ENCODE data around the gene MOGAT3. TPM values are rescaled to one million over a fixed set of nuclear protein-coding genes. Genes with fewer than 3 reads are reported as not detected.

Gene MOGAT3
- total RNA-seq, 1 experiment from 2014 or later, result not detected

GRCh38 chr7:101233907-101234547 lies 33.2 kb upstream of the MOGAT3 start:
- no peak for DNase-seq (ENCODE audit: low read depth)

GRCh38 chr7:101232141-101232850 lies 31.5 kb upstream of the MOGAT3 start:
- no peak for DNase-seq (ENCODE audit: low read depth)

DNA sequence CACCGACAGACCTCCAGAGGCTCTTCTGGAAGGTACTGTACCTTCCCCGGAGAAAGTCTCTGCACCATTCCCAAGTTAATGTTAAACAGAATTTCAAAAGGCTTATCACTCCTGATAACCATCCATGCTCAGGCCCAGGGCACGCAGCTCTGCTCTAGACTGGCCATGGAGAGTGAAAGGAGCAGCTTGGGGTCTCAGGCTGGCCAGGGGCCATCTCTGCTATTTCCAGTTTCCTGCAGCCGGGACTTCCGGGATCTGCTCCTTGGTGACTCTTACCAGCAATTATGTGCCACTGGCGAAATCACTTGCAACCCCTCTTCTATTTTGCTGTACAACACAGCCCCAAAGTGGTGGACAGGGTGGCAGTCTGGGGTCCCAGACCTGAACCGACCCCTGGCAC lies 30.8 kb upstream of the MOGAT3 start:
- no peak for DNase-seq (ENCODE audit: low read depth)

GRCh38 chr7:101226721-101227120 lies 25.9 kb upstream of the MOGAT3 start:
- no peak for DNase-seq (ENCODE audit: low read depth)

- no peak for DNase-seq (ENCODE audit: low read depth)
Observed at GRCh38 chr7:101225650-101226049, 24.8 kb upstream of the MOGAT3 start.

- DNase-seq (ENCODE audit: low read depth), result no peak
Observed at GRCh38 chr7:101223528-101223927, 22.7 kb upstream of the MOGAT3 start.

DNA sequence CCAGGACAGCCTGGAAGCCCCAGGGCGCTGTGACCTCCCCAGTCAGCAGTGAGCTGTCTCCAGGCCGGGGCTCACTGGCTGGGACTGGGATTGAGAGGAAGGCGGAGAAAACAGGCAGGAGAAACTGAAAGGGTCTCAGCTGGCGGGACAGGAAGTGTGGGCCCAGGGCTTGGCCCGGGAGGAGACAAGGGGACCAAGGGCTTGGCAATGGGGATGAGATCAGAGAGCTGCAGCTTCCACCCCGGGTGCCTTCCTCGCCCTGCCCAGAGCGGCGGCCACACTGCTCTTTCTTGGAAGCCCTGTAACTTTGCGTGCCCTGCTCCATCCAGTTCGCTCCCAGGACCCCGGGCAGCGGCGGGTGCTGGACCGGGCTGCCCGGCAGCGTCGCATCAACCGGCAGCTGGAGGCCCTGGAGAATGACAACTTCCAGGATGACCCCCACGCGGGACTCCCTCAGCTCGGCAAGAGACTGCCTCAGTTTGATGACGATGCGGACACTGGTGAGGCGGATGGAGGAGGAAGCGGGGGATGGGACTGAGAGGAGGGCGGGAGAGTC lies 21.5 kb upstream of the MOGAT3 start:
- no peak for DNase-seq (ENCODE audit: low read depth)

DNA sequence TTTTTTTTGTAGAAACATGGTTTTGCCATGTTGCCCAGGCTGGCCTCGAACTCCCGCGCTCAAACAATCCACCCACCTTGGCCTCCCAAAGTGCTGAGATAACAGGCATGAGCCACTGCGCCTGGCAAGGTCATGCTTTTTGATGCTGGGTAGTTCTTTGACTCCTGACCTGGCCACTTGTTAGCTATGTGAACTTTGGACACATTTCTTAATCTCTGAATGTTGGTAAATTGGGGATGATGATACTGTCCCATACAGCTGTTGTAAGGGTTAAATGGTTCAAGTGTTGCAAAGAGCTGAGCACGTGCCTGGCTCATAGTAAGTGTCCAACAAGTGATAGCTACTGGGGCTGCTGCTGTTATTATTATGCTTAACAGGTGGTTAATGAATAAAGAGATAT lies 19.5 kb upstream of the MOGAT3 start:
- no peak for DNase-seq (ENCODE audit: low read depth)

DNA sequence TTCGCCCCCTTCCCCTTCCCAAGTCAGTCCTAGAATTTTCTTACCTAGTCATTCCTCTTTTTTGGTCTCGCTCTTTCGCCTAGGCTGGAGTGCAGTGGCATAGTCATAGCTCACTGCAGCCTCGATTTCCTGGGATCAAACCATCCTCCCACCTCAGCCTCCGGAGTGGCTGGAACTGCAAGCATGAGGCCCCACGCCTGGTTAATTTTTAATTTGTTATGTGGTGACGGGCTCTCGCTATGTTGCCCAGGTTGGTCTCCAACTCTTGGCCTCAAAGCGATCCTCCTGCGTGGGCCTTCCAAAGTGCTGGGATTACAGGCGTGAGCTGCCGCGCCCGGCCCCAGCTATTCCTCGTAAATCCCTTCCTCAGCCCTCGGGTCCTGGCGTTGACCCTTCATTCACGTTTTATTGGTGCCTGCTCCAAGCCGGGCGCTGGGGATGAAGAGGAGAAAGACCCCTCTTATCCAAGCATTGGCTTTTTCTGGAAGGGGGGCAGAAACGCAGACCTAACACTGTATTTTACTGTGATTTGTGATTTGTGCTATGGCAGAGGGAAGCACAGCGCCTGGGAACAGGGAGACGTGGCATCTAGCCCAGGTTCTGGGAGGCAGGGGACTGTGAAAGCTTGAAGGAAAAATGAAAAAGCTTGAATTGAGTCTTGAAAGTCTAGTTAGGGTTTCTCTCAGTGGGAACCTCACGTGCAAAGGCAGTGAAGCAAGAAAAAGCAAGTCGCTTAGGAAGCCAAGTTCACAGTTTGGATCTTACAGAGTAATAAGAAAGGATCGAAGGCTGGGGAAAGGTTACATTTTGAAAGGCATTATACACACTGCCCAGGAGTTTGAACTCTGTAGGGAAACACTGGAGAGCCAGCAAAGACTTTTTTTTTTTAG lies 17.6 kb upstream of the MOGAT3 start:
- peak; percentile 20 for DNase-seq (ENCODE audit: low read depth)

GRCh38 chr7:101217388-101218235 lies 16.8 kb upstream of the MOGAT3 start, which contains the start of the genes PLOD3 and ZNHIT1:
PLOD3 (minus strand) TSS chr7:101217581; CDS start chr7:101217274, 307 bp downstream.
ZNHIT1 (plus strand) TSS chr7:101218165; CDS start chr7:101218196, 31 bp downstream.
- DNase-seq (ENCODE audit: low read depth), result peak; percentile 99

- DNase-seq (ENCODE audit: low read depth), result peak; percentile 13
Observed at GRCh38 chr7:101216860-101217387, 16.1 kb upstream of the MOGAT3 start.

DNA sequence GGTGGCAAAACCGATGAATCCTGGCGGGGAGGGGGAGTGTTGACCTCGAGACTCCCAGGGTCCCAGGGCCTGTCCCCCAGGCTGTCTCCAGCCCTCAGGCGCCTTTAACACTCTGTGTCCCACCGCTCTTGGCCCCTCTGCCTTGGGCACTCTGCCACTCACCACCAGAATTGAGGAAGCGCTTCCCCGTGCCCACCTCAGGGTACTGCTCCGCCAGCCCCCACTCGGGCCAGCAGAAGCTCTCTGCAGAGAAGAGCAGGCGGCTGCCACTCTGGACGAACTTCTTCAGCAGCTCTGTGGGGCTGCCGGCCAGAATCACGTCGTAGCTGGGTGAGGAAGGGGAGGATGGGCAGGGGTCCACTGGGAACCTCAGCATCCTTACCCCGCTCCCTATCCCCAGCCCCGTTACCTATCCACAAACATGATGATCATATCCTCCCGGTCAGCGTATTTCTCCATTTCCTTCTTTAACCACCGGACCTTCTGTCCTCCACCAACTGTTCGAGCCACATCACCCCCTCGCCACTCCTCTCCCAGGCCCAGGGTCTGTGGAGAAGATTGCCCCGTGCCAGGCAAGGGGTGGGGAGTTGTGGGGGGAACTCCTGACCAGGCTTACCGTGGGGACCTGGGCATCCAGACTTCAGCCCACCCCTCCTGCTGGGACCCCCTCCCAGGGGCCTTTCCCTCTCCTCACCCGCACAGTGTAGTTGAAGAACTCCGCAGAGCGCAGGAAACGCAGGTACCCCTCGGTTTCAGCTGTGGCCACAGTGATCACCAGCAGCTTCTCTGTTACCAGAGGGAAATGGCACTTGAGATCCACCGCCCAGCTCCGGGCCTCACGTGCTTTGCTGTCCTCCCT lies 15.4 kb upstream of the MOGAT3 start:
- no peak for DNase-seq (ENCODE audit: low read depth)

DNA sequence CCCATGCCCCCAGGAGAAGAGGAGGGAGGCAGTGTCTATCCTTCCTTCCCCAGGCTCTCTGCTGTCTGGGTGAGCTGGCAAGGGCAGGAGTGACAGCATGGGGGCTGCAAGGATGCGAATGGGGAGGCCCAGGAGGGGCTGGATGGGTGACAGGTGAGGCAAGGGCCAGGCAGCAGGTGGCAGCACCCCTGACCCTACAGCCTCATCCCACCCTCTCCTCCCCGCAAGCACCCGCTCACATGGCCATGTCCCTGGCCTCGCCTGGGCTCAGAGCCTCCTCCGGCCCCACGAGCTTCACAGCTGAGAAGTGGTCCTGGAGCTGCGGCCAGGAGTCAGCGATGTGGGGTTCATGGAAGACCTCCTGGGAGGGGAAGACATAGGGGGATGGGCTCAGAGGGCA lies 11.2 kb upstream of the MOGAT3 start:
- no peak for DNase-seq (ENCODE audit: low read depth)

DNA sequence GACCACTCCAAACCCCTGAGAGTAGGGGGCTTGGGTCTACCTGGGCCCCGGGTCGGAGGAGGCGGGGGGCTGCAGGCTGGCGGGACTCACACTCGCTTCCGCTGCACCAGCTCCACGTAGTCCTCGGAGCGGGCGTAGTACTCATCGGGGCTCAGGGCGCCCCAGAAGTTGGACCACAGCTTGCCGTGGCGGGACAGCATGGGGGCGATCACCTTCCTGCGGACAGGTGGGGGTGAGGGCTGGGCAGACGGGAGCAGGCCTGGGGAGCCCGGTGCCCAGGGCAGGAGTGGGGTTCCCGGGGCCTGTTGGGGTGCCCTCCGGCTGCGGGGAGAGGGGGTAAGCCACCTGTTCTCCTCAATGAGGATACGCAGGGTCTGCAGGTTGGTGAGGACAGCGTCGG lies 10.7 kb upstream of the MOGAT3 start:
- no peak for DNase-seq (ENCODE audit: low read depth)

DNA sequence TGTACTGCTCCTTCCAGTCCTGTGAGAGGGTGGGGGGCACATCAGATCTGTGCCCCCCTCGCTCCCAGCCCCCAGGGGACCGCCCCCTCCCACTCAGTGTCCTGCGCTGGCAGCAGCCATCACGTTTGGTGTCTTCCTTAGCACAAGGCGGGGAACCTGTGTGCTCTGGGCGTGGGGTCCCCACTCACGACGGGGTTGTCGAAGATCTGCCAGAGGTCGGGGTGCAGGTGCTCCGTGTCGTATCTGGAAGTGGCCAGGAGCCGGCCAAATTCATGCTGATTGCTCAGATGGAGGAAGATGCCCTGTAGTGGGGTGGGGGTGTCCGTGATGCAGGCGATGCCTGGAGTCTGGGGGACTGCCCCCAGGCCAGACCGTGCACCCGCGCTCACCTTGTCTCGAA lies 9.3 kb upstream of the MOGAT3 start:
- DNase-seq (ENCODE audit: low read depth), result no peak

DNA sequence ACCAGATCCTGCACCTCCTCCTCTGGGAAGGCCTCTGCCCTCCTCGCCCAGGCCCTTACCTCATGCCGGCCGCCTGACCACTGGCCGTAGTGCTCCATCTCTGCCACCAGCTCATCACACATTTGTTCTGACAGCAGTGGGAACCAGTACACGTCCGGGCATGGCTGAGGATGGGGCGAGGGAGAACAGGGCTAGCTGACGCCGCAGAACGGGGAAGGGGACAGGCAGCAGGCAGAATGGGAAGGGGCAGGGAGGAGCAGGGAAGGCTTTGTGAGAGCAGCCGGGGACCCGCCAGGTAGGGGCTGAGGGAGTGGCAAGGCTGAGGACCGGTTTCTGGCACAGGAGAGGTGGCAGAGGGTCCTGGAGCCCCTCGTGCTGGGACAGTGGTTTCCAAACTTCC lies 8.0 kb upstream of the MOGAT3 start:
- no peak for DNase-seq (ENCODE audit: low read depth)

- no peak for DNase-seq (ENCODE audit: low read depth)
Observed at GRCh38 chr7:101207459-101207858, 6.6 kb upstream of the MOGAT3 start.

- peak; percentile 15 for DNase-seq (ENCODE audit: low read depth)
Observed at GRCh38 chr7:101206665-101207042, 5.8 kb upstream of the MOGAT3 start.

GRCh38 chr7:101205901-101206664 lies 5.2 kb upstream of the MOGAT3 start:
- no peak for DNase-seq (ENCODE audit: low read depth)

All from M059J (cell line).